ENCODE measurements around the gene HES4.

HES4 gene

DNA sequence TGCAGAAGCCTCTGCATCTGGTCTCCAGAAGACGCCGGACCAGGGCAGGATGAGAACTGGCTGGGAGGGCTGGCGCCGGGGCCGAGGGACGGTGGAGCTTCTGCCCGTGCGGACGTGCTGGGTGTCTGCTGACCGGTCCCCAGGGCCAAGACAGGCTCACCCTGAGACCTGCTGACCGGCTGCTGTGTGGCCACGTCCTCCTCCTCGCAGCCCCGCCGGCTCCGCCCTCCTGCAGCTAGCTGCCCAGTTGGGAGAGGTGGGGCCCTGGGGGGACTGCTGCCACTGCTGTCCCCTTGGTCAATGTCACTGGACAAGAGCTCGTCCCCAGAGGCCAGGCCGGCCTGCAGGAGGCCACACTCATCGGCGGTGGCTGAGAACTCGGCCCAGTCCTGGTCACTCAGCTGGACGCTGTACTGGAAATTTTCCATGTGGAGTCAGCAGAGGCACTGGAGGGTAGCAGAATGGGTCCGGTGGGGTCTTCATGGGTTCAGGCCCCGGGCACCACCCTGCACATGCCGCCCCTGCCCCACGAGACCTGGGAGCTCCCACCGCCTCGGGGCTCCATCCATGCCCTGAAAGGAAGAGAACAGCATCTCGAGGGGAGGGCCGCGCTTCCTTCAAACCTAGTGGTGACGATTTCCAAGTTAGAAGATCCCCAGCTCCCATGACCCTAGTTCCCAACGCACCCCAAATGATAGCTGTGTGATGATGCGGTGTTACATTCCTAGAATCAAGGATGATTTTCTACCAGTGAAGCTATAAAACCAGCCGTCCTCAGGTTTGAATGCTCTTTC is 19.1 kb downstream of the HES4 start:
- Histone ChIP-seq H3K27me3 (ENCODE audit: insufficient read depth, low read length, poor library complexity, severe bottlenecking) (no peaks in the 10 kb centered on the region), H3F3A (ENCODE audit: low read depth) (no peaks in the 10 kb centered on the region), H3K9me3 (ENCODE audit: insufficient read depth, low read depth, low read length) (no peaks in the 10 kb centered on the region), H3K36me3 (ENCODE audit: insufficient read depth, low read length) (no peaks in the 10 kb centered on the region), H3K79me2 (ENCODE audit: insufficient read depth, low read length) (no peaks in the 10 kb centered on the region), H3K9ac (ENCODE audit: low read depth, low read length, poor library complexity, severe bottlenecking) (no peak overlapping the region), H4K20me1 (ENCODE audit: insufficient read depth, low read length, poor library complexity, severe bottlenecking) (no peaks in the 10 kb centered on the region), H3K9me2 (replicated peaks; ENCODE audit: low read depth, low read length) (no peaks in the 10 kb centered on the region), H3K4me3 (ENCODE audit: low read length, poor library complexity, severe bottlenecking) (no peak overlapping the region), H3K4me2 (ENCODE audit: low read depth, low read length, poor library complexity, severe bottlenecking) (no peak overlapping the region), H2AFZ (ENCODE audit: low read length) (no peak overlapping the region), H3K4me1 (ENCODE audit: insufficient read depth, low read length, poor library complexity, severe bottlenecking) (peaks cover 2% of the 10 kb centered on the region)
- TF ChIP-seq EZH2phosphoT487 (IDR thresholded peaks at IDR 0.05; ENCODE audit: borderline replicate concordance), result no peak
- TF ChIP-seq, protein P1, sequence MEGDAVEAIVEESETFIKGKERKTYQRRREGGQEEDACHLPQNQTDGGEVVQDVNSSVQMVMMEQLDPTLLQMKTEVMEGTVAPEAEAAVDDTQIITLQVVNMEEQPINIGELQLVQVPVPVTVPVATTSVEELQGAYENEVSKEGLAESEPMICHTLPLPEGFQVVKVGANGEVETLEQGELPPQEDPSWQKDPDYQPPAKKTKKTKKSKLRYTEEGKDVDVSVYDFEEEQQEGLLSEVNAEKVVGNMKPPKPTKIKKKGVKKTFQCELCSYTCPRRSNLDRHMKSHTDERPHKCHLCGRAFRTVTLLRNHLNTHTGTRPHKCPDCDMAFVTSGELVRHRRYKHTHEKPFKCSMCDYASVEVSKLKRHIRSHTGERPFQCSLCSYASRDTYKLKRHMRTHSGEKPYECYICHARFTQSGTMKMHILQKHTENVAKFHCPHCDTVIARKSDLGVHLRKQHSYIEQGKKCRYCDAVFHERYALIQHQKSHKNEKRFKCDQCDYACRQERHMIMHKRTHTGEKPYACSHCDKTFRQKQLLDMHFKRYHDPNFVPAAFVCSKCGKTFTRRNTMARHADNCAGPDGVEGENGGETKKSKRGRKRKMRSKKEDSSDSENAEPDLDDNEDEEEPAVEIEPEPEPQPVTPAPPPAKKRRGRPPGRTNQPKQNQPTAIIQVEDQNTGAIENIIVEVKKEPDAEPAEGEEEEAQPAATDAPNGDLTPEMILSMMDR (conservative IDR thresholded peaks at IDR 0.05; ENCODE audit: low read length), result no peak

DNA sequence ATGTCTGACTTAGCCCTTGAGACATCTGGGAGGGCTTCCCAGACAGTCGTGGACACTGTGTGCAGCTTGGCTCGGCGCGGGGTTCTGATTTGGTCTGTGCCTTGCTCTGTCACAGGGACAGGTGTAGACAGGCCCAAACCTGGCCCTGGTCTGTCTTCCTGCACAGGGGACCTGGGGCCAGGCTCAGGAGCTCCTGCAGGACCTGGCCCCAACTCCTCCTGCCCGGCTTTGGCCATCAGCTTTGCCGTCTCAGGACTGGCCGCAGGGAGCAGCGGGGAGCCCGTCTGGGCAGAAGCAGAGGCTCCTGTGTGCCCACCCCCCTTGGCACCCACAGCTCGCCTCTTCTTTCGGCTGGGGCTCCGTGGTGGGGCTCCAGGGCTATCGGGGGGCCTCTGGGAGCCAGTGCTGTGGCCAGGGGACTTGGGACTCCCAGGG is 19.7 kb downstream of the HES4 start:
- H3K9ac ChIP-seq (ENCODE audit: low read depth, low read length, poor library complexity, severe bottlenecking), result no peak overlapping the region
- H3K4me2 ChIP-seq (ENCODE audit: low read depth, low read length, poor library complexity, severe bottlenecking), result no peak overlapping the region
- no peak overlapping the region for H3K4me3 ChIP-seq (ENCODE audit: low read length, poor library complexity, severe bottlenecking)
- H3K27me3 ChIP-seq (ENCODE audit: insufficient read depth, low read length, poor library complexity, severe bottlenecking), result no peaks in the 10 kb centered on the region
- no peaks in the 10 kb centered on the region for H4K20me1 ChIP-seq (ENCODE audit: insufficient read depth, low read length, poor library complexity, severe bottlenecking)
- H3K36me3 ChIP-seq (ENCODE audit: insufficient read depth, low read length), result no peaks in the 10 kb centered on the region
- H2AFZ ChIP-seq (ENCODE audit: low read length), result no peak overlapping the region
- peaks cover 4% of the 10 kb centered on the region for H3K4me1 ChIP-seq (ENCODE audit: insufficient read depth, low read length, poor library complexity, severe bottlenecking)
- no peaks in the 10 kb centered on the region for H3K9me2 ChIP-seq (replicated peaks; ENCODE audit: low read depth, low read length)
- TF ChIP-seq, protein P1 (conservative IDR thresholded peaks at IDR 0.05; ENCODE audit: low read length), result no peak
- no peak for TF ChIP-seq EZH2phosphoT487 (IDR thresholded peaks at IDR 0.05; ENCODE audit: borderline replicate concordance)
- no peaks in the 10 kb centered on the region for H3K79me2 ChIP-seq (ENCODE audit: insufficient read depth, low read length)
- H3K9me3 ChIP-seq (ENCODE audit: insufficient read depth, low read depth, low read length), result no peaks in the 10 kb centered on the region
- H3F3A ChIP-seq (ENCODE audit: low read depth), result no peaks in the 10 kb centered on the region

DNA sequence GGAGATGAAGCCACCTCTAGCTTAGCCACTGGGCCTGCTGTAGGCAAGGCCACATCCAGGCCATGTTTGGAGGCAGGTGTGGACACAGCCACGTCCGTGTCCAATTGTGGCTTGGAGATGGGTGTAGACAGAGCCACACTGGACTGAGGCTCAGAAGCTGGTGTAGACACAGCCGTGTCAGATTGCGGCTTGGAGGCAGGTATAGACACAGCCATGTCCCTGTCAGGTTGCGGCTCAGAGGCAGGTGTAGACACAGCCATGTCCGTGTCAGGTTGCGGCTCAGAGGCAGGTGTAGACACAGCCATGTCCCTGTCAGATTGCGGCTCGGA is 20.2 kb downstream of the HES4 start:
- Histone ChIP-seq H3K4me1 (ENCODE audit: insufficient read depth, low read length, poor library complexity, severe bottlenecking) (peaks cover 4% of the 10 kb centered on the region), H3K4me3 (ENCODE audit: low read length, poor library complexity, severe bottlenecking) (no peak overlapping the region)

More for the DNA sequence above, 20.2 kb downstream of the HES4 start:
- Histone ChIP-seq H3K27me3 (ENCODE audit: insufficient read depth, low read length, poor library complexity, severe bottlenecking) (no peaks in the 10 kb centered on the region), H3F3A (ENCODE audit: low read depth) (no peaks in the 10 kb centered on the region), H3K9me3 (ENCODE audit: insufficient read depth, low read depth, low read length) (no peaks in the 10 kb centered on the region), H3K9ac (ENCODE audit: low read depth, low read length, poor library complexity, severe bottlenecking) (no peak overlapping the region), H3K4me2 (ENCODE audit: low read depth, low read length, poor library complexity, severe bottlenecking) (no peak overlapping the region), H4K20me1 (ENCODE audit: insufficient read depth, low read length, poor library complexity, severe bottlenecking) (no peaks in the 10 kb centered on the region), H3K79me2 (ENCODE audit: insufficient read depth, low read length) (no peaks in the 10 kb centered on the region), H3K36me3 (ENCODE audit: insufficient read depth, low read length) (no peaks in the 10 kb centered on the region), H2AFZ (ENCODE audit: low read length) (no peak overlapping the region), H3K9me2 (replicated peaks; ENCODE audit: low read depth, low read length) (no peaks in the 10 kb centered on the region)
- TF ChIP-seq, protein P1 (conservative IDR thresholded peaks at IDR 0.05; ENCODE audit: low read length), result no peak
- no peak for TF ChIP-seq EZH2phosphoT487 (IDR thresholded peaks at IDR 0.05; ENCODE audit: borderline replicate concordance)
